K562 (cell line): ENCODE data around the gene SSR2. TPM values are rescaled to one million over a fixed set of nuclear protein-coding genes. Genes with fewer than 3 reads are reported as not detected.
A peak's percentile ranks its signal among the peaks of the same experiment; 100 is the strongest.

ENCODE experiments used
- ARNT ChIP-seq, 2 experiments: fragments of 450-650 bp; IDR thresholded peaks; 2 replicates each; pipeline ENCODE4 v1.6.1; 2016; ENCODE audit warnings: mild to moderate bottlenecking in 1 of 2
- CC2D1A ChIP-seq: fragments of 450-650 bp; IDR thresholded peaks from 2 replicates; pipeline ENCODE4 v1.6.1; 2017; ENCODE audit warnings: mild to moderate bottlenecking
- ETV1 ChIP-seq: fragments of 450-650 bp; conservative IDR thresholded peaks from 2 replicates; pipeline ENCODE4 v1.6.1; 2016; ENCODE audit warnings: missing genetic modification characterization, control low read depth, low read depth, missing compliant biosample characterization
- FOSL1 ChIP-seq: fragments of 200-800 bp; sonication (Bioruptor generic); conservative IDR thresholded peaks from 2 replicates; pipeline ENCODE4 v1.6.1; 2016; ENCODE audit warnings: missing genetic modification characterization, missing compliant biosample characterization
- FOXA3 ChIP-seq, 2 experiments: fragments of 450-650 bp in 1 of 2; sonication (generic) in 1 of 2; formaldehyde crosslinking; IDR thresholded peaks in 1 of 2; conservative IDR thresholded peaks in 1 of 2; 2 replicates each; pipeline versions ENCODE4 v1.4.0 to v1.8.0; 2020 to 2022; ENCODE audit warnings: mild to moderate bottlenecking in 2 of 2, missing genetic modification reagents in 1 of 2
- FOXP1 ChIP-seq: sonication (generic); formaldehyde crosslinking; IDR thresholded peaks from 2 replicates; pipeline ENCODE4 v1.8.0; 2022; ENCODE audit warnings: mild to moderate bottlenecking, missing genetic modification reagents
- ILK ChIP-seq: fragments of 450-650 bp; IDR thresholded peaks from 2 replicates; pipeline ENCODE4 v1.6.1; 2016; ENCODE audit warnings: missing genetic modification characterization, low read depth, mild to moderate bottlenecking, missing compliant biosample characterization, moderate library complexity, borderline replicate concordance
- PURB ChIP-seq: sonication (generic); formaldehyde crosslinking; IDR thresholded peaks from 2 replicates; pipeline ENCODE4 v1.9.0; 2021; ENCODE audit warnings: low read depth, mild to moderate bottlenecking, missing genetic modification reagents
- RBM14 ChIP-seq: fragments of 200-400 bp; formaldehyde crosslinking; IDR thresholded peaks from 2 replicates; pipeline ENCODE4 v1.6.1; 2018; ENCODE audit warnings: low read depth, mild to moderate bottlenecking, low read length, moderate library complexity, borderline replicate concordance; ENCODE audit not compliant: insufficient read depth
- RBM22 ChIP-seq: fragments of 200-400 bp; formaldehyde crosslinking; IDR thresholded peaks from 2 replicates; pipeline ENCODE4 v1.6.1; 2018; ENCODE audit warnings: low read length, low read depth; ENCODE audit not compliant: poor library complexity, severe bottlenecking
- SMAD4 ChIP-seq: fragments of 250-450 bp; sonication (Bioruptor Pico); conservative IDR thresholded peaks from 2 replicates; pipeline ENCODE4 v1.8.0; 2021; ENCODE audit warnings: inconsistent platforms, mild to moderate bottlenecking, moderate library complexity
- SMC3 ChIP-seq: conservative IDR thresholded peaks from 2 replicates; pipeline ENCODE4 v1.6.1; 2011; ENCODE audit warnings: low read depth, low read length, improper control_type of control experiment; ENCODE audit not compliant: insufficient read depth
- U2AF2 ChIP-seq: fragments of 200-400 bp; formaldehyde crosslinking; optimal IDR thresholded peaks from 2 replicates; pipeline ENCODE3; 2017; ENCODE audit warnings: low read depth, mild to moderate bottlenecking, low read length
- YBX1 ChIP-seq: fragments of 450-650 bp; IDR thresholded peaks from 2 replicates; pipeline ENCODE4 v1.7.1; 2016; ENCODE audit warnings: mild to moderate bottlenecking
- ZNF184 ChIP-seq: sonication (generic); formaldehyde crosslinking; IDR thresholded peaks from 2 replicates; pipeline ENCODE4 v1.5.0; 2020; ENCODE audit warnings: missing genetic modification reagents
- polyA plus RNA-seq, 8 experiments: library from polyadenylated mRNA; depleted of rRNA in 4 of 8; stranded (reverse) in 5 of 8; unstranded in 3 of 8; fragments of >200 nt; fragmentation: Nextera tagmentation in 2 of 8; fragmentation: Illumina TruSeq in 1 of 8; extraction: Ambion mirVana in 2 of 8; extraction: Trizol in 1 of 8; gene quantifications; 2 replicates each; pipeline versions ENCODE4 v1.2.1 to v1.2.3, GENCODE V29; 2011 to 2014; ENCODE audit warnings: inconsistent platforms in 1 of 8, missing spikeins in 1 of 8
- total RNA-seq, 7 experiments: library from RNA; depleted of rRNA in 6 of 7; stranded (reverse); fragments of >200 nt in 6 of 7; fragmentation: Illumina TruSeq in 2 of 7; extraction: Trizol in 2 of 7; gene quantifications; 2 replicates each; pipeline versions ENCODE4 v1.2.1 to v1.2.3, GENCODE V29; 2011 to 2021; ENCODE audit warnings: low replicate concordance in 1 of 7
- TF ChIP-seq, protein P1 (sequence below): fragments of 450-650 bp; formaldehyde crosslinking; IDR thresholded peaks from 2 replicates; pipeline ENCODE4 v1.4.0; 2020; ENCODE audit warnings: mild to moderate bottlenecking, moderate library complexity
- TF ChIP-seq, protein P2 (sequence below), 2 experiments: fragments of 450-650 bp in 1 of 2; sonication (generic) in 1 of 2; formaldehyde crosslinking in 1 of 2; IDR thresholded peaks; 2 replicates each; pipeline versions ENCODE4 v1.7.1 to v1.9.0; 2016 to 2022; ENCODE audit warnings: inconsistent platforms in 1 of 2, mild to moderate bottlenecking in 1 of 2, missing genetic modification reagents in 1 of 2

Gene SSR2
- total and polyA plus RNA-seq, 9 of the 15 experiments (the other 6 are each of a cell fraction or from before 2014, with no cell fraction given): 161 to 411 (median 240) TPM

DNA sequence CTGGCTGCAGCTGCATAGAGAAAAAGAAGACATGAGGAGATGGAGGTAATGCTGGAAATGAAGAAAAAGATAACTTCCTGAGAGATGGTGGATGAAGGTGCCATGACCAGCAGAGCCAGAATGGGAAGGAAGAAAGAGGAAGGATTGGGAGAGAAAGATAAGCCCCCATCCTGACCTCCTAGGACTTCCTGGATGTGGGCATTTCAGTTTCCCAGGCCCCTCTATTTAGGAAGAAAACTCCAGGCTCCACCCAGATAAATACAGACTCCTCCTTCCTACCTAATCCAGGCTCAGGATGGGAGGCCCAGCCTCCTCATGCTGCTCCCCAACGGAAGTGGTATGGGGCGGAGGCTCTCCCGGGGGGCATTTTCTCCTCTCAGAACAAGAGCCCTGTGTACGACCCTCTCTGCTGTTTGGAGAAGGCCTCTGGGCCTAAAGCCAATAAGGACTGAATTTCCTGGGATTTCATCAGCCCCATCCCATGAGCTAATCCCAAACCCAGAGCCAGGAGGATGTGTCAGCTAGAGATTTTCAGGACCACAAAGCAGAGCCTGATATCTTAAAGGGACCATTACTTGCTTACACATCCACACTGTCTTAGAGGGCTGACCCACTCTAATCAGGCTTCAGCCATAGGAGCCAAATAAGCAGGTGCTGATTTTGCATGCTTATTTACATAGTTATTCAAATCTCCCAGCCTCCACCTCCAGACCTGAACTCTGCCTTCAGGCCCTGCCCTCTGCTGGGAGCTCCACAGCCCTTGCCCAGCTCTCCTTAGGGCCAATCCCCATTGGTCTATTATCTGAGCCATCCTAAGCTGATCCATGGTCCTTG lies 37.3 kb downstream of the SSR2 start (continued):
- no peak for TF ChIP-seq U2AF2
- no peak for TF ChIP-seq RBM22
- TF ChIP-seq FOSL1: peak; percentile 81
- no peak; the same call in 1 of the 2 replicates for TF ChIP-seq SMAD4 (CRISPR knock-in tag)
- no peak for TF ChIP-seq PURB
- TF ChIP-seq, protein P1, sequence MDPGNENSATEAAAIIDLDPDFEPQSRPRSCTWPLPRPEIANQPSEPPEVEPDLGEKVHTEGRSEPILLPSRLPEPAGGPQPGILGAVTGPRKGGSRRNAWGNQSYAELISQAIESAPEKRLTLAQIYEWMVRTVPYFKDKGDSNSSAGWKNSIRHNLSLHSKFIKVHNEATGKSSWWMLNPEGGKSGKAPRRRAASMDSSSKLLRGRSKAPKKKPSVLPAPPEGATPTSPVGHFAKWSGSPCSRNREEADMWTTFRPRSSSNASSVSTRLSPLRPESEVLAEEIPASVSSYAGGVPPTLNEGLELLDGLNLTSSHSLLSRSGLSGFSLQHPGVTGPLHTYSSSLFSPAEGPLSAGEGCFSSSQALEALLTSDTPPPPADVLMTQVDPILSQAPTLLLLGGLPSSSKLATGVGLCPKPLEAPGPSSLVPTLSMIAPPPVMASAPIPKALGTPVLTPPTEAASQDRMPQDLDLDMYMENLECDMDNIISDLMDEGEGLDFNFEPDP (CRISPR knock-in tag): no peak
- TF ChIP-seq FOXA3 (CRISPR knock-in tag; conservative IDR thresholded peaks at IDR 0.05 in 1 of 2, IDR thresholded peaks at IDR 0.05 in 1 of 2): peak; percentile 75 to 97
- TF ChIP-seq FOXP1 (CRISPR knock-in tag): no peak
- TF ChIP-seq ZNF184: no peak
- peak; percentile 93 for TF ChIP-seq ETV1
- TF ChIP-seq CC2D1A: no peak
- TF ChIP-seq ARNT (IDR thresholded peaks at IDR 0.05): 0 out of 4 replicates have a peak, but pooled peaks of 1 of the 2 experiments have one; percentile 43
- TF ChIP-seq SMC3: no peak
- TF ChIP-seq ILK: no peak
- no peak for TF ChIP-seq RBM14
- TF ChIP-seq, protein P2, sequence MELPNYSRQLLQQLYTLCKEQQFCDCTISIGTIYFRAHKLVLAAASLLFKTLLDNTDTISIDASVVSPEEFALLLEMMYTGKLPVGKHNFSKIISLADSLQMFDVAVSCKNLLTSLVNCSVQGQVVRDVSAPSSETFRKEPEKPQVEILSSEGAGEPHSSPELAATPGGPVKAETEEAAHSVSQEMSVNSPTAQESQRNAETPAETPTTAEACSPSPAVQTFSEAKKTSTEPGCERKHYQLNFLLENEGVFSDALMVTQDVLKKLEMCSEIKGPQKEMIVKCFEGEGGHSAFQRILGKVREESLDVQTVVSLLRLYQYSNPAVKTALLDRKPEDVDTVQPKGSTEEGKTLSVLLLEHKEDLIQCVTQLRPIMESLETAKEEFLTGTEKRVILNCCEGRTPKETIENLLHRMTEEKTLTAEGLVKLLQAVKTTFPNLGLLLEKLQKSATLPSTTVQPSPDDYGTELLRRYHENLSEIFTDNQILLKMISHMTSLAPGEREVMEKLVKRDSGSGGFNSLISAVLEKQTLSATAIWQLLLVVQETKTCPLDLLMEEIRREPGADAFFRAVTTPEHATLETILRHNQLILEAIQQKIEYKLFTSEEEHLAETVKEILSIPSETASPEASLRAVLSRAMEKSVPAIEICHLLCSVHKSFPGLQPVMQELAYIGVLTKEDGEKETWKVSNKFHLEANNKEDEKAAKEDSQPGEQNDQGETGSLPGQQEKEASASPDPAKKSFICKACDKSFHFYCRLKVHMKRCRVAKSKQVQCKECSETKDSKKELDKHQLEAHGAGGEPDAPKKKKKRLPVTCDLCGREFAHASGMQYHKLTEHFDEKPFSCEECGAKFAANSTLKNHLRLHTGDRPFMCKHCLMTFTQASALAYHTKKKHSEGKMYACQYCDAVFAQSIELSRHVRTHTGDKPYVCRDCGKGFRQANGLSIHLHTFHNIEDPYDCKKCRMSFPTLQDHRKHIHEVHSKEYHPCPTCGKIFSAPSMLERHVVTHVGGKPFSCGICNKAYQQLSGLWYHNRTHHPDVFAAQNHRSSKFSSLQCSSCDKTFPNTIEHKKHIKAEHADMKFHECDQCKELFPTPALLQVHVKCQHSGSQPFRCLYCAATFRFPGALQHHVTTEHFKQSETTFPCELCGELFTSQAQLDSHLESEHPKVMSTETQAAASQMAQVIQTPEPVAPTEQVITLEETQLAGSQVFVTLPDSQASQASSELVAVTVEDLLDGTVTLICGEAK (IDR thresholded peaks at IDR 0.05): no peak
- TF ChIP-seq, protein P2 (CRISPR knock-in tag; IDR thresholded peaks at IDR 0.05): no peak
- no peak for TF ChIP-seq YBX1
